A673 (cell line): ENCODE results near the gene OTOA. TPM values are rescaled to one million over a fixed set of nuclear protein-coding genes. Genes with fewer than 3 reads are reported as not detected.
"Not testable (repeated sequence)": the region's sequence is repeated elsewhere in the genome, so short reads cannot be mapped to it uniquely, and the experiment has no call there.

ENCODE experiments used
- BruUV-seq: library from RNA; stranded (reverse); fragments of 400-500 nt; replicated peaks from 2 replicates; lab custom pipeline; 2021; lab: Mats Ljungman, UMichigan
- CTCF ChIA-PET: fragments of 300-600 bp; sonication (Branson Sonifier 250); formaldehyde crosslinking; loops from one replicate; lab custom pipeline; 2022; ENCODE audit warnings: antibody characterized with exemption; lab: Charles Lee
- POLR2A ChIA-PET: fragments of 300-600 bp; sonication (Branson Sonifier 250); formaldehyde crosslinking; loops from one replicate; lab custom pipeline; 2022; ENCODE audit warnings: antibody characterized with exemption; ENCODE audit not compliant: low non-redundant PET; lab: Charles Lee
- DNase-seq: peaks from one replicate; pipeline ENCODE4 v3.0.0-alpha.2; 2015; ENCODE audit warnings: low spot score
- H3K27ac ChIP-seq: fragments of 200-600 bp; sonication (generic); 2 replicates; pipeline ENCODE4 v1.5.1; 2016; ENCODE audit warnings: mixed run types, low read depth, mild to moderate bottlenecking, mixed read lengths, antibody characterized with exemption, low read length; ENCODE audit not compliant: poor library complexity, severe bottlenecking
- H3K27me3 ChIP-seq: fragments of 200-600 bp; sonication (generic); replicated peaks from 2 replicates; pipeline ENCODE4 v1.6.1; 2017; ENCODE audit warnings: mixed run types, low read depth, mild to moderate bottlenecking, mixed read lengths, antibody characterized with exemption, low read length; ENCODE audit not compliant: insufficient read depth, poor library complexity
- H3K36me3 ChIP-seq: fragments of 200-600 bp; sonication (generic); 2 replicates; pipeline ENCODE4 v1.6.1; 2016; ENCODE audit warnings: mixed run types, mild to moderate bottlenecking, mixed read lengths, antibody characterized with exemption, low read length; ENCODE audit not compliant: insufficient read depth, poor library complexity, severe bottlenecking
- H3K4me1 ChIP-seq: fragments of 200-600 bp; sonication (generic); 2 replicates; pipeline ENCODE4 v1.6.1; 2017; ENCODE audit warnings: mixed run types, mild to moderate bottlenecking, mixed read lengths, antibody characterized with exemption, low read length; ENCODE audit not compliant: insufficient read depth, poor library complexity, severe bottlenecking
- H3K4me3 ChIP-seq: fragments of 200-600 bp; sonication (generic); 2 replicates; pipeline ENCODE4 v1.5.1; 2016; ENCODE audit warnings: low read depth, mixed run types, mild to moderate bottlenecking, mixed read lengths, low read length; ENCODE audit not compliant: poor library complexity, severe bottlenecking
- H3K9me3 ChIP-seq: fragments of 200-600 bp; sonication (generic); 2 replicates; pipeline ENCODE4 v1.6.1; 2016; ENCODE audit warnings: mixed run types, low read depth, mild to moderate bottlenecking, mixed read lengths, antibody characterized with exemption, low read length; ENCODE audit not compliant: poor library complexity, severe bottlenecking
- CTCF ChIP-seq: fragments of 300-800, 200-600 bp; sonication (generic); conservative IDR thresholded peaks from 2 replicates; pipeline ENCODE4 v1.5.1; 2017; ENCODE audit warnings: low read depth, mild to moderate bottlenecking, antibody characterized with exemption, low read length, moderate library complexity, mixed read lengths
- EZH2 ChIP-seq: fragments of 200-600 bp; sonication (generic); IDR thresholded peaks from 2 replicates; pipeline ENCODE4 v1.6.1; 2017; ENCODE audit warnings: borderline replicate concordance, low read depth, mild to moderate bottlenecking, mixed read lengths, antibody characterized with exemption, low read length; ENCODE audit not compliant: poor library complexity, severe bottlenecking
- intact Hi-C: fragments of 100-400 bp; cut with micrococcal nuclease; formaldehyde crosslinking; loops from one replicate; pipeline ENCODE4 v1.10.0; 2022; ENCODE audit not compliant: unreplicated experiment
- total RNA-seq: library from RNA; stranded (reverse); gene quantifications from 2 replicates; pipeline ENCODE4 v1.2.3, GENCODE V29; 2021

Gene OTOA
- total RNA-seq, 1 experiment from 2014 or later, result 0.13 TPM

- H3K27ac ChIP-seq, result no peak overlapping the region
- H3K27me3 ChIP-seq, result peaks cover 3% of the 10 kb centered on the region
- ChIA-PET POLR2A (no interaction called here), CTCF (no interaction called here)
- no peak for DNase-seq
- no peaks in the 10 kb centered on the region for H3K9me3 ChIP-seq
- TF ChIP-seq EZH2 (no peak), CTCF (no peak)
- intact Hi-C loops, result no loop called here
- BruUV-seq, result no TSS peak
- H3K36me3 ChIP-seq, result no peaks in the 10 kb centered on the region
- H3K4me3 ChIP-seq, result no peak overlapping the region
- no peaks in the 10 kb centered on the region for H3K4me1 ChIP-seq
Measured at GRCh38 chr16:21689107-21689506, 25.3 kb downstream of the OTOA start.

- H3K27ac ChIP-seq, DNase-seq, H3K9me3 ChIP-seq, POLR2A ChIA-PET, intact Hi-C loops, BruUV-seq, CTCF ChIA-PET, H3K4me3 ChIP-seq, H3K4me1 ChIP-seq, H3K27me3 ChIP-seq, H3K36me3 ChIP-seq: not testable (repeated sequence)
Measured at GRCh38 chr16:21690967-21691366, 27.2 kb downstream of the OTOA start.

- POLR2A ChIA-PET, result no interaction called here
- no peak for TF ChIP-seq CTCF
Measured at GRCh38 chr16:21694609-21695008, 30.8 kb downstream of the OTOA start.

GRCh38 chr16:21697032-21697431 is 33.3 kb downstream of the OTOA start:
- no peaks in the 10 kb centered on the region for H3K27me3 ChIP-seq
- H3K36me3 ChIP-seq, result no peaks in the 10 kb centered on the region
- POLR2A ChIA-PET, result no interaction called here
- no TSS peak for BruUV-seq
- intact Hi-C loops, result no loop called here
- no peak for DNase-seq
- TF ChIP-seq EZH2 (no peak), CTCF (no peak)
- H3K4me1 ChIP-seq, result no peaks in the 10 kb centered on the region
- H3K4me3 ChIP-seq, result no peak overlapping the region
- CTCF ChIA-PET, result no interaction called here
- H3K9me3 ChIP-seq, result no peaks in the 10 kb centered on the region
- H3K27ac ChIP-seq, result no peak overlapping the region

More at GRCh38 chr16:21694609-21695008, 30.8 kb downstream of the OTOA start:
- intact Hi-C loops, result no loop called here
- no peak overlapping the region for H3K4me3 ChIP-seq
- no peaks in the 10 kb centered on the region for H3K36me3 ChIP-seq
- CTCF ChIA-PET, result no interaction called here
- no peaks in the 10 kb centered on the region for H3K4me1 ChIP-seq
- no TSS peak for BruUV-seq
- no peaks in the 10 kb centered on the region for H3K9me3 ChIP-seq
- no peak for DNase-seq
- H3K27ac ChIP-seq, result no peak overlapping the region
- no peaks in the 10 kb centered on the region for H3K27me3 ChIP-seq
